DLD1 (cell line): Measurements from ENCODE around the gene SPPL2B.

ENCODE experiments used
- in situ Hi-C: cut with HindIII; loops from 2 replicates; pipeline ENCODE4 v1.10.0; 2017; ENCODE audit warnings: low sequenced_read_pairs

Gene SPPL2B

DNA sequence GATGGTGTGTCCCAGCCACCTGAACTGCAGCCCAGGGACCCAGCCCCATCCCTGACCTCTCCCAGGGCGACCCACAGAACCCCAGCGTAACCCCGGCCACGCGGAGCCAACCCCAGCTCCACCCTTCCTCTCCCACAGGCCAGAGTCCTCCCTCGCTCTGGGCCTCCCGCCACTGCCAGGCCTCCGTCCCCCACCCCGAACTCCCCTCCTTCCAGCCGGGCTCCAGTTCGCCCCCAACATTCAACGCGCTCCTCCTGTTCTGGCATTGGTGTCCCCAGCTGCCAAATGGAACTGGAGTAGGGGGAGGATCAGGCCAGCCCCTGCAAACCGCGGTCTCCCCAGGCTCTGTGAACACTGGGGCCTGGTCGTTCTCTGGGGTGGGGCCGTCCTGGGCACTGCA, 28.0 kb upstream of the SPPL2B start:
- in situ Hi-C loops: no loop called here

DNA sequence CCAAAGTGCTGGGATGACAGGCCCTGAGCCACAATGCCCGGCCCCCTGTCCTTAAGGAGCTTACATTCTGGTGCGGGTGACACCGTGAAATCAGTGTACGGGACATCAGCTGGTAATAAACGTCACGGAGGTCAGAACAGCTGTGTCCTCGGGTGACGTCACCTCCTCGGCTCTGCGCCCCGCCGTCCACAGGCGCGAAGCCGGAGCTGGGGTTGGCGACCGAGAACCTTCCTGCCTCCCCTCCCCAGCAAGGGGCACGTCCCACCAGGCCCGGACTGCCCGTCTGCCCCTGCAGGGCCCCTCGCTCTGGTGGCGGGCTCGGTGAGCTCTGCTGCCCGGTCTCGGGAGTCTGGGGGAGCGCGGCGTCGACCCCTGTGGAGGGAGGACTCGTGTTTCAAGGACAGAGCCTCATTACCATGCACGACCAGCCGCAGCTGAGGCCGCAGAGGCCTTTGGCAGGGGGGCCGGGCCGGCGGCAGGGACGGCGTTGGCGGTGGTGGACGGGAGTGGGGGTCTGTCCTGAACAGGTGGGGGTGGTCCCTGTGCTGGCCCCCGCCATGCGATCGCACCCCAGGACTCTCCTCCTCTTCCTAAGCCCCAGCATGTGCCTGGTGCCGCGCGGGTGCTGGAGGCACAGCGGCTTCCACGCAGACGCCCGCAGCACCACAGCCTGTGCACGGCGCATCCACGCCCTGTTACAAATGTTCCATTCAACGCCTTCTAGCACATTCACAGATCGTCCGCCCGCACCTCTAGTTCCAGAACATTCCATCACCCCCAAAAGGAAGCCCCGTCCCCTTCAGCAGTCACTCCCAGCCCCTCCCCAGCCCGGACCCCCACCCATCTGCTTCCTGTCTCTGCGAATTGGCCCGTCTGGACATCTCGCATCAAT, 25.9 kb upstream of the SPPL2B start:
- in situ Hi-C loops: no loop called here

DNA sequence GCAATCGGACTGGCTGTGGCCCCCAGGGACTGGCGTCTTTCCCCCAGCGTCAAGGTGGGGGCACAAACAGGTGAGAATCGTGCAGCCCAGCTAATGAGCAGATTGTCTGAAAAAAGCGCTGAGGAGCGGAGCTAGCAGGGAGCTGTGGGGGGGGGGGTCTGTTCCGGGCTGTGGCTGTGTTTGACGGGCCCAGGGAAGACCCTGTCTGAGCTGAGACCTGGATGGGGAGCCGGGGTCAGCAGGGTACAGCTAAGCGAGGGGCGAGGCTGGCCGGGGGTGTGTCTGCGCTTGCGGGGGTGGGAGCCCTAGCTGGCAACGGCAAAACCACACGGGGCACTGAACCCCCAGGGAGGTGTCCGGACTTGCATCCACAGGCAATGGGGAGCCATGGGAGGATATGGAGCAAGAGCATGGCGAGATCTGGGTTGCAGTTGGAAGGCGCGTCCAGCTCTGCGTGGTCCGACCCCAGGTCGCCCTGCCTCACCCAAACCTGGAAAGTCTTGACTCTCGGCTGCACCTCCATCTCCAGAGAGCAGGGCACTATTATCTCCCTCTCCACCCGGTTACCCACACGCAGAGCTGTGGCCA, 25.2 kb upstream of the SPPL2B start:
- in situ Hi-C loops: no loop called here

DNA sequence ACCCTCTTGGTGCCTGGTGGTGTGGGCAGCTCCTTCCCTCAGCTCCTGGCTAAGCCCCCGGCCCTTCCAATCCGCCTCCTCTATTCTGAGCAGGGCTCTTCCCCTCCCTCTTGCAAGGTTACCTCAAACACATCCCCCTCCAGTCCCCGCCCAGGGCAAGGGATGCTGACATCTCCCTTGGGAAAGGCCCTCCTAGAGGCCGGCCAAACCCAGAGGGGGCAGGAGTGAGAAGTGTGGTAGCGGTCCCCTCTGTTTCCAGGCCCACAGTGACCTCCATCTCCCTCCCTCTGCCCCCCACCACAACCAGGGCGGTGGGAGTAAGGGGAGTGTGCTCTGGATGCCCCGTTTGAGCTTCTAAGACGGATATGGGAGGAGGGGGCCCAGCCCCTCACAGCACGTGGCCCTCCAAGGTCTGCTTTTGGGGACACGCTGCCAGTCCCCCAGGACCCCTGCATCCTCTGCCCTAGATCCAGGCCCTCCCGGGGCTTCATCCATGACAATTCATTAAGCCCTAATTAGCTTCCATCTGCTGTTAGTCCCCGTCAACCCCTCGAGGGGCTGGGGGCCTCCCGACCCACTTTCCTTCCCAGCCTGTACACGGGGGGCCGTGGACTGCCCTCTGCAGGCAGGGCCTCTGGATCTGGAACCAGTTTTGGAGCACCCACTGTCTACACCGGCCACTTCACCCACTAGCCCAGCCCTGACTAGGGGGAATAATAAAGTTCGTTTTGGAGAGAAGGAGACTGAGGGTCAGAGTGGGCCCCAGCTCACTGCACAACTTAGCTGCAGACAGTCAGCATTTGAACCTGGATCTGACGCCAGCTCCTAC, 22.8 kb upstream of the SPPL2B start:
- in situ Hi-C loops: no loop called here

DNA sequence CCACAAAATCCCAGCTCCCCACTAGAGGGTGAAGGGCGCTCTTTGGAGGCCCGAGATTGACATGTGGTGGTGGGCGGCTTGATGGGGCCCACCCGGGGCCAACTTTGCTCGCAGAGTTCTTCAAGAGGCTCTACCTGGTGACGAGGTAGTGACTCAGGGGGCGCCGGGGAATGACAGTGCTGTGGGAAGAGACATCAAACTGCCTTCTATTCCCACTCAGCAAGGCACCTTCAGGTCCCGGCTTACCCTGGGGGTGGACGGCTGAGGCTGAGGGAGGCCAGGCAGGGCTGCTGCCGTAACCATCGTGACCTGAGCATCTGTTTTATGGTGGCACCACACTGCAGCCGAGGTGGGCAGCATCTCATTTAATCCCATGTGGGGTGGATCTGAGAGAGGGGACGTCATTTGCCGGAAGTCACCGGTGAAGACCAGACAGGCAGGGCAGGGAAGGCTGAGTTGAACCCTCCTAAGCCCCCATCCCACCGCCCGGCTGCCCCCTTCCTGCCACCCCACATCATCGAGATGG, 22.1 kb upstream of the SPPL2B start:
- in situ Hi-C loops: no loop called here

DNA sequence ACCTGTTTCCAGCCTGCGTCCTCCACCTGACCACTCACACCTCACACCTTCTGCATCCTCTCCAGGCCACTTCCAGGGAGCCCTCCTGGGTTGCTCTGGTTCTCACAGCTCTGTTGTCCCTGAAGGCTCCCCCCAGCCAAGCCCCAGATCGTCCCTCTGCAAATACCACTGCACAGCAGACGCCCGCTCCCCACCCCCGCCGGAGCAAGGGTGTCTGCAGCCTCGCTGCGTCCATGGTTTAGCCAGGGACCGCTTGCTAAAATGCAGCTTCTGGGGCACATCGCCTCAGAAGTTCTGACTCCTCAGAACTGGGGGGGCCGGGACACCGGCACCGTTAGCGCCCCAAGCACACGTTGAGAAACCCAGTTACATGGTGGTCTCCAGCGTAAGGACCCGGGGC, 21.5 kb upstream of the SPPL2B start:
- in situ Hi-C loops: no loop called here

DNA sequence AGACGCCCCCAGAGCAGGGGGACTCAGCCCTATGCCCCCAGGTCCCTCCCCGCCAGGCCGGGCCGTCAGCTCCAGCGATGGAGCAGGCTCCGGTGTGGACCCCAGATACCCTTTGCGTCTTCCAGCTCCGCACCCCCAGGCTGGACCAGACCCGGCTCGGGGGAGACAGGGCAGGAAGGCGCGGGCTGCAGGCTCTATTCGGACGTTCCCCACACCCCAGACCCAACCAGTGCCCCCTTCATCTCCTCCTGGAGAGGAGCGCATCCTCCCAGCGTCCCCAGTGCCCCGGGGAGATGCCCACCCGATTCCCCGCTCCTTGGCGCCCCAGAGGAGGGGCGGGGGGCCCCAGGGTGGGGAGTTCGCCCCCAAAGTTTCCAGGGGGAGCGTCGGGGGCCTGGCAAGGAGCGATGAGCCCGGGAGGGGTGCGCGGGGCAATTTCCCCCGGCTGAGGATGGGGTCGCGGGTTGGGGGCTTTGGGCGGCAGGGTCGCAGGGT, 20.9 kb upstream of the SPPL2B start:
- in situ Hi-C loops: no loop called here

DNA sequence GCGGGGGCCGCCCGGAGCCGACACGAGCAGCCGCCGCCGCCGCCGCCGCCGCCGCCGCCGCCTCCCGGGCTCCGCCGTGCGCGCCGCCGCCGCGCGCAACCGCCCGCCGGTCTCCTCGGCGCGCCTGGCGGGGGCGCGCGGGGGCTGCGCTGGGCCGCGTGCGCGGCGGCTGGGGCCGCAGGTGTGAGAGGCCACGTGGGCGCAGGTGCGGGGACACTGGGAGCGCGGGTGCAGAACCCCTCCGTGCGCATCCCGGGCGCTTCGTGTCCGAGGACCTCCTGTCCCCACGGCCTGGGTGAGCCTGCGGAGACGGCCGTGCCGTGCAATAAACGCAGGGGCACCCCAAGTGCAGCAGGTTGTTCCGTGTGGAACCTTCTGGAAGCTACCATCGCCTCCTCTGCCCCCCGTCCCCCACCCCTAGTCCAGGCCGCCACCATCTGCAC, 20.3 kb upstream of the SPPL2B start, which contains the start of gene LINGO3:
TSS of gene LINGO3 (minus strand) at position 41 of the 443 bp plus-strand sequence. CDS start 16,378 bp downstream, outside the sequence.
- in situ Hi-C loops: no loop called here

DNA sequence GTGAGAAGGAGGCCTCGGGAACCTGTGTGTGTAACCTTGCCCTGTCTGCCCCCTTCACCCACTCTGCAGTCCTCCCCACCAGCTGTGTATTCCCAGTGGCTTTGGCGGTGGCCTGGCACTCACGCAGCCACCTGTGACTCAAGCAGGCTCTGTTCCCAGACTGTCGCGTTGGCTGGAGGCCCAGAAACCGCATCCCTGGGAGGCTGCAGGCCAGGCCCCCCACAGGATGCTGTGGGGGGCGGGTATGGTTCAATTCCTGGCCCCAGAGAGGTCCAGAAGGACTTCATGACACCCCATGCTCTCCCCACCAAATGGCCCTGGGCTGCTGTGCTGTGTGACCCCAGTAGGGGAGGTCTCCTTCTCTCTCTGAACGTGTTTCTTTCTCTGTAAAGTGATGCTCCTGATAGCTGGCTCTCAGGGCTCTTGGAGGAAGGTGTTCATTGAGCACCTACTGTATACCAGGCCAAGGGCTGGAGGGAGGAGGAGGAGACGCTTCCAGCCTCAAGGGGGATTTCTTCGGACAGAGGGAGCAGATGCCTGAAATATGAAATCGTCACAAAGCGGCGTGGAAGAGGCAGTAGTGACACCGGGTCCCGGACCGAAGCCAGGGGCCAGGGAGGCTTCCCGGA, 18.6 kb upstream of the SPPL2B start:
- in situ Hi-C loops: no loop called here

DNA sequence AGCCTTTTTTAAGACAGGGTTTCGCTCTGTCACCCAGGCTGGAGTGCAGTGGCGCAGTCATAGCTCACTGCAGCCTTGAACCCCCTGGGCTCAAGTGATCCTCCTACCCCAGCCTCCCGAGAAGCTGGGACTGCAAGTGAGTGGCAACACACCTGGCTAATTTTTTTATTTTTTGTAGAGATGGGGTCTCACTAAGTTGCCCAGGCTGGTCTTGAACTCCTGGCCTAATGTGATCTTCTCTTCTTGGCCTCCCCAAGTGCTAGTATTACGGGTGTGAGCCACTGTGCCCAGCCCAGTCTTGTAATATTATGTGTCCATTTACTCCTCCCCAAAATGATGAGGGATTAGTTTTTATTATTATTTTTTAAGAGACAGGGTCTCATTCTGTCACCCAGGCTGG, 17.4 kb upstream of the SPPL2B start:
- in situ Hi-C loops: no loop called here

DNA sequence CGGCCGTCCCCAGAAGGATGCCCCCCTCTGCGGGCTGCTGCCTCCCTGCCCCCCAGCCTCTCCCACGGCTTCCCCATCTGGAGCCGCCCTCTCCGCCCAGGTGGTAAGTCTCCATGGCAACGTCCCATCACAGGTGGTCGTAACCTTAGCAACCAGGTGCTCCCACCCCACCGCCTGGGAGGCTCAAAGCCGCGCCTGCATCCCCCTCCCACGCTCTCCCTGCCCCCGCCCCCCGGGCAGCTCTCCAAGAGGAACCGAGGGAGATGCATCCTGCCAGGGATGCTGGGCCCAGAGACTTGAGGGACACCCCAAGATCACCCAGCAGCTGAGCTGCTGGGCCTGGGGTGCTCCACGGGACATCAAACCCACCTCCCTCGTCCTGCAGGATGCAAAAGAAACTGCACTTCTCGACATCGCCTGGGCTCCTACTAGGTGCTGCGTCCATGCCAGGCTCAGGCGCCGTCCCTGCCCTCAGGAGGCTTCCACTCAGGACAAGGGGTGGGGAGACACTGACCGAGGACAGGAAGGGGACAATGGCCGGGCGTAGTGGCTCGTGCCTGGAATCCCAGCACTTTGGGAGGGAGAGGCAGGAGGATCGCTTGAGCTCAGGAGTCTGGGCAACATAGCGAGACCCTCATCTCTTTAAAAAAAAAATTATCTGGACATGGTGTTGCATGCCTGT, 15.5 kb upstream of the SPPL2B start:
- in situ Hi-C loops: no loop called here

DNA sequence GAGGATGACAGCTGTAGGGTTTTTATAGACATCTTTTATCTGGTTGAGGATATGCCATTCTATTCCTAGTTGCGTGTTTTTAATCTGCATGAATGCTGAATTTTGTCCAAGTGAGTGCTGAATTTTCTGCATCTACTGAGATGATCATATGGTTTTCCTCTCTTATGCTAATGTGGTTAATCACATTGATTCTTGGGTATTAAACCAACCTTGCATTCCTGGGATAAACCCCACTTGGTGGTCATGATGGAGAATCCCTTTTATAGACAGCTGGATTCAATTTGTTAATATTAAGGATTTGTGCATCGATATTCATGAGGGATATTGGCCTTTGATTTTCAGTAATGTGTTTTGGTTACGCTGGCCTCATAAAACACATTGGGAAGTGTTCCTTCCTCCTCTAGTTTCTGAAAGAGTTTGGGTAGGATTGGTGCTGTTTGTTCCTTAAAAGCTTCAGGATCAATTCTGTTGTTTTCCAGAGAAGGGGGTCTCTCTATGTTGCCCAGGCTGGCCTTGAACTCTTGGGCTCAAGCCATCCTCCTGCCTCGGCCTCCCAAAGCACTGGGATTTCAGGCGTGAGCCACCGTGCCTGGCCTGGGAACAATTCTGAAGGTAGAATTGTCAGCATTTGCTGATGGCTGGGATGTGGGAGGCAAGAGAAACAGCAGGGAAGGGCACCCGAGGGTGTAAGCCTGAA, 13.2 kb upstream of the SPPL2B start:
- in situ Hi-C loops: no loop called here

DNA sequence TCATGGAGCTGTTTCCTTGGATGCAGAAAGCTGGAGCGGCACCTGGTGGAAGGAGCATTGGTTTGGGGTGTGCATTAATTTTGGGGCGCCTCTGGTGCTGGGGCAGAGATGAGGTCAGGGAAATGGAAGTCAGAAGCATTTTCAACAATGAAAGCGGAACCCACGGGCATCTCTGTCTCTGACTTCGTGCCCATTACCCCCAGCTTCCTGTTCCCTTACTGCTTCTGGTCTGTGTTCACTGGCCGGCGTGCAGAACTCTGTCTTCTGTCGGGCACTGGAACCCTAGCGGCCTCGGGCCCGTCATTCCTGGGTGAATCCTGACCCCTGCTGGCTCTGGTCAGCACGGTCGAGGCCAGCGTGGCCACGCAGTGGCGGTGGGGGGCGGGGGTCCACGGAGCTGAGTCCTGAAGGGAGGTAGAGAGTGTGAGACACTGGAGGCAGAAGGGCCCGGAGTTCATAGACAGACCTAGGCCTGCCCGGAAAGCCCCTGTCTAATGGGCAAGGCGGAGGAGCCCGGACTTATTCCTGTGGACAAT, 12.6 kb upstream of the SPPL2B start:
- in situ Hi-C loops: no loop called here

DNA sequence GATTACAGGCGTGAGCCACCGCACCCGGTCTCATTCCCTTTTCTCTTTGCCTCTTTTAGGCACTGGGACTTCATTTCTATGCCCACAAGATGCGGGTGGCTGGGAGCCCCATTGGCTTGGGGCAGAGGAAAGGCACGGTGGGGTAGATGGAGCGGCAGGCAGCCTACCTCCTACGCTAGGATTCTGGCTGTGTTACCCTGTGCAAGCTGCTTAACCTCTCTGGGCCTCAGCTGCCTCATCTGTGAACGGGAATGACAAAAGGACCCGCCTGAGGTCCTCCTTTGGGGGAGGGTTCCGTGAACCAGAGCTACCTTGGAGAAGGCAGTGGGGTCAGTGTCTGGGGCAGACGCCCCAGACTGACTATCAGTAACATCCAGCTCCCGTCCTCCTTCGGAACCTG, 11.2 kb upstream of the SPPL2B start:
- in situ Hi-C loops: no loop called here

DNA sequence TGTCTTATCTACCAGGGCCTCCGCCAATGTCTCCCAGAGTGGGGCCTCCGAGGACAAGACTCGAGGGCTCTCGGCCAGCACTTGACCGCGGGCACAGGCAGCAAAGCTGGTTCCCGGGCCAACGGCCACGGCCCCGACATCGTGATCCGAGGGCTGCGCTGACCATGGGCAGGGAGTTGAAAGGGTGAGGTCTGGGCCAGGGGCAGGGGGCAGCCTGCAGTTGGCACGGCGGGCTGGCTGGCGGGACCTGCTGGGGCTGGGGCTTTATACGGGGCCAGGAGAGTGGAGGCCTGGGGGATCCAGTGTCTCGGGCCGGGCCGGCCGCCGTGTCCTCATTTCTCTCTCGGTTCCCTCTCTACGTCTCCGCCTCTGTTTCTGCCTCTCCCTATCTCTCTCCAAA, 10.7 kb upstream of the SPPL2B start:
- in situ Hi-C loops: no loop called here

DNA sequence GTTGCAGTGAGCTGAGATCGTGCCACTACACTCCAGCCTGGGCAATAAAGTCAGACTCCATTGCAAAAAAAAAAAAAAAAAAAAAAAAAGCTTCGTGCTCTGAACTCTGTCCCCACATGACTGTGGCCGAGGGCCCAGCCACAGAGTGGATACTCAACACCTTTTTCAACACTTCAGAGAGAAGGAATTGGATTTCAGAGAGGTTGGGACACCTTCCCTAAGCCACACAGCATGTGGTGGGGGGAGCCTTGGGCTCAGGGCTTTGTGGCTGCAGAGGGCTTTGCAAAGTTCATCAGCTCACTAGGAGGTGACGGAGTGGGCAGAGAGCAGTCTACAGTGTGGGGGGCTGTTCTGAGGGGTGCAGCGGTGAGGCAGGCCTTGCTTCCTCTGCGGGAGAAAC, 9.6 kb upstream of the SPPL2B start:
- in situ Hi-C loops: no loop called here

DNA sequence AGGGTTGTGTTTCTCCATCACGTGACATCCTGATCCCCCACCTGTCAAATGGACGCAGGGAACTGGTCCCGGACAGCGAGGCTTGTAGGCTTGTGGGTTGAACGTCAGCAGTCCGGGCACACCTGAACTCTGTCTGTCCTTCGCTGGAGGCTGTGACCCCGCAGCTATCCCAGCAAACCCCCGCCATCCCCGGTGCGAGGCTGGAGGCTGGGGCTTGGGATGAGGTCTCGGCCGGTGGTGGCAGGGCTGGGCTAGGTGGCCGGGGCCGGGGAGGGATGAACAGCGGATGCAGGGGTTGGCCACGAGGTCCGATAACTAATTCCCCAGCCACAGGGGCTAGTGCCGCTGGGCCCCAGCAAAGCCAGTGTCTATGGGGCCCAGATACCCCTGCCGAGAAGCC, 8.9 kb upstream of the SPPL2B start:
- in situ Hi-C loops: no loop called here

DNA sequence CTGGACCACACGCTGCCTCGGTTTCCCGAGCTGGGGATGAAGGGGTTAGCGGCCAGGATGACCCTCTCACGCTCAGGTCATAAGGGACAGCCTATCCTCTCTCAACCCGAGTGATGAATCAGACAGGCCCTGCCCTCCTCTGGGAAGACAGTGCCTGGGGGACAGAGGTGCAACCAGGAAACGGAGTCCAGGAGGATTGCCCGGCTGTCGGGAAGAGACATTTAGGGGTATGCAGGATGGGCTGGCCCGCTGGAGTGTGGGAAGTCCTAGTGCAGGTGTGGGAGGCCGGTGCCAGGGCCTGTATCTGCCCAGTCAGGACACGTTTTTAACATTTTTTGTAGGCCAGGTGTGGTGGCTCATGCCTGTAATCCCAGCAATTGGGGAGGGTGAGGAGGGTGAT, 8.4 kb upstream of the SPPL2B start:
- in situ Hi-C loops: no loop called here

DNA sequence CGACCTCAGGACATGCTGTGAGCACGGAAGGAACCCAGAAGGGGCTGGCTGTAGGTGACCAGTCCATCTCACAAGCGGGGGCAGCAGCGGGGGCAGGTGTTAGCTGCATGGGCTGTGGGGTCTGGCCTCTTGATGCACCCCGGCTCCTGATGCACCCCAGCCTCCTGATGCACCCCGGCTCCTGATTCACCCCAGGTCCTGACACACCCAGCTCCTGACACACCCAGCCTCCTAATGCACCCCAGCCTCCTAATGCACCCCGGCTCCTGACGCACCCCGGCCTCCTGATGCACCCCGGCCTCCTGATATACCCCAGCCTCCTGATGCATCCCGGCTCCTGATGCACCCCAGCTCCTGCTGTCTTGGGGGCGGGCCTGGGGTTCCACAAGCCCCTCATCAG, 7.5 kb upstream of the SPPL2B start:
- in situ Hi-C loops: no loop called here
